ENCODE data around the gene TMPRSS13.

Gene TMPRSS13

GRCh38 chr11:117924631-117925170 lies 4.5 kb downstream of the TMPRSS13 start:
- no peak for TF ChIP-seq CTCF (IDR thresholded peaks at IDR 0.05; ENCODE audit: low read depth, low read length, missing control alignments)
- DNase-seq (ENCODE audit: extremely low read depth, low read depth), result no peak
- H3K4me3 ChIP-seq (replicated peaks; ENCODE audit: low read depth, low read length), result no peak overlapping the region

DNA sequence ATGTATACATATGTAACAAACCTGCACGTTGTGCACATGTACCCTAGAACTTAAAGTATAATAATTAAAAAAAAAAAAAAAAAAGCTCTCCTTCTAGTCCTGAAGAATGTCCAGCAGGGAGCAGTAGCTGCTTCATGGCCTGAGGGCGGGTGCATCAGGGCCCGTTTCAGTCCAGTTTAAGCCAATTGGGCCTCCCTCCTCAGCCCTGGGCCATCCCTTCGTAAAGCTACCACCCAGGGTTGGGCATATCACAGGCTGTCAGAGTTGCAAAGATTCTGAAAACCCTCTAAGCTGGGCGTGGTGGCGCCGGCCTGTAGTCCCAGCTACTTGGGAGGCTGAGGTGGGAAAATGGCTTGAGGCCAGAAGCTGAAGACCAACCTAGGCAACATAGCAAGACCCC lies 5.4 kb downstream of the TMPRSS13 start:
- no peak for DNase-seq (ENCODE audit: extremely low read depth, low read depth)
- no peak for TF ChIP-seq CTCF (IDR thresholded peaks at IDR 0.05; ENCODE audit: low read depth, low read length, missing control alignments)

DNA sequence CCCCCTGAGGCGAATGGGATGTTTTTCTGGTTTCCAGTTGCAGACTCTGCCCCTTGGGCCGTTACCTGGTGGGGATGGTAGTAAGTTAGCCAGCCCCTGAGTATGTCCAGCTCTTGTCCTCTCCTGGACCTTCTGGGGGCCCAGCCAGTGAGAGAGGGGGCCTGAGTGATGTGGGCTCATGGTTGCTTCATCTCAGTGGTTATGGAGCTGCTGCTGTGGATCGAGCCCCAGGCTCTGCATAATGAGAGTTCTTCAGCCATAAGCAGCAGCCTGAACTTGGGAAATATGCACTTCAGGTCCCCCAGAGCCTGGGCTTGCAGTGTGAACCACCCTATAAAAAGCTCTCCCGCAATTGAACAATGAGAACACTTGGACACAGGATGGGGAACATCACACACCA lies 5.9 kb downstream of the TMPRSS13 start:
- H3K4me3 ChIP-seq (replicated peaks; ENCODE audit: low read depth, low read length), result no peak overlapping the region
- no peak for TF ChIP-seq CTCF (IDR thresholded peaks at IDR 0.05; ENCODE audit: low read depth, low read length, missing control alignments)
- DNase-seq (ENCODE audit: extremely low read depth, low read depth), result no peak

More for the DNA sequence above, 5.4 kb downstream of the TMPRSS13 start:
- H3K4me3 ChIP-seq (replicated peaks; ENCODE audit: low read depth, low read length), result no peak overlapping the region

GRCh38 chr11:117921893-117922292 lies 7.3 kb downstream of the TMPRSS13 start:
- DNase-seq (ENCODE audit: extremely low read depth, low read depth), result no peak
- H3K4me3 ChIP-seq (replicated peaks; ENCODE audit: low read depth, low read length), result no peak overlapping the region
- no peak for TF ChIP-seq CTCF (IDR thresholded peaks at IDR 0.05; ENCODE audit: low read depth, low read length, missing control alignments)

DNA sequence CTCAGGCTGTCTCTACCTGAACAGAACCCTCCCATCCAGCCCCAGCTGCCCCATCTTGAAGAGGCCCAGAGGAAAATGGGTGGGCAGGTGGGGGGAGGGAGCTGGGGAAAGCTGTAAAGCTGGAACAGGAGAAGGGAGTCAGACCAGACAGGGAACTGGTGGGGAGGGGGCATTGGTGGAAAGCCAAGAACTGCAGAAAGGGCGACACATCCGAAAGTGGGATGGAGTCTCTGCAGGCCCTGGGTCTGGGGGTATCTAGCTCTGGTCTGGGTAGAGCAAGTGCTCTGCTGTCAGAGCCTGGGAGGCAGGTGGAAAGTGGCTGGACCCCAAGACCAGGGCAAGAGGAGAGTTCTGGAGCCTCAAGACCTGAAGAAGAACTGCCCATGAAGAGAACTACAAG lies 7.7 kb downstream of the TMPRSS13 start:
- no peak for TF ChIP-seq CTCF (IDR thresholded peaks at IDR 0.05; ENCODE audit: low read depth, low read length, missing control alignments)
- DNase-seq (ENCODE audit: extremely low read depth, low read depth), result no peak
- H3K4me3 ChIP-seq (replicated peaks; ENCODE audit: low read depth, low read length), result no peak overlapping the region

GRCh38 chr11:117919781-117920221 lies 9.4 kb downstream of the TMPRSS13 start:
- H3K4me3 ChIP-seq (replicated peaks; ENCODE audit: low read depth, low read length), result no peak overlapping the region
- DNase-seq (ENCODE audit: extremely low read depth, low read depth), result no peak

More at GRCh38 chr11:117919781-117920221, 9.4 kb downstream of the TMPRSS13 start:
- no peak for TF ChIP-seq CTCF (IDR thresholded peaks at IDR 0.05; ENCODE audit: low read depth, low read length, missing control alignments)
